ENCODE measurements around the gene SERP2. TPM values are rescaled to one million over a fixed set of nuclear protein-coding genes. Genes with fewer than 3 reads are reported as not detected.

Gene SERP2
- total RNA-seq, 4 donors from 2014 or later = 5.8 to 9.5 (median 7.4) TPM

DNA sequence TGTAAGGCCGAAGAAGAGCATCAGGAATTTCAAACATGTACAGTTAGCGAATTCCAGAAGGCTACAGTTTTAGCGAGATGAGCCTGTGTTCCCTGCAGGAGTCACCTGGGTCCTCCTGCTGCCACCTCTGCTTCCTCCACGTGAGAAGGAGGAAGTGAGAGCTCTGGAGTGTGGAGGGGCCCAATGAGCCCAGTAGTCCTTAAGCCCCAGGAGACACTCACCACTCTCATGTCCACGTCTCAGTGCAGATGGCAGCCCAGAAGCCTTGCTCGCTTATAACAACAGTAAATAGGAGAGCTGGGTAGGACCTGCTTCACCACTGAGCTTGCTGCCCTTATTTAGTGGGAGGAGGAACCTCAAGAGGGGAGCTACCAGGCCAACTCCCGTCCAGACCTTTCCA lies 44.3 kb downstream of the SERP2 start:
- Histone ChIP-seq H3K9me3 (no peaks in the 10 kb centered on the region), H3K27ac (replicated peaks in 1 of 4) (no peak overlapping the region), H3K4me3 (no peak overlapping the region), H3K36me3 (no peaks in the 10 kb centered on the region), H3K27me3 (no peaks in the 10 kb centered on the region), H3K4me1 (peaks cover 0 to 3% (median 0%) of the 10 kb centered on the region in 4 donors)
- no peak for DNase-seq (ENCODE audit: extremely low spot score)
- 81% methylated on average over 7 of the region's 7 CpGs for whole genome bisulfite sequencing
- intact Hi-C loops (cut with DNase I) = no loop called here
- no peak for TF ChIP-seq POLR2A (IDR thresholded peaks at IDR 0.05; ENCODE audit: low read depth)
- TF ChIP-seq CTCF (IDR thresholded peaks at IDR 0.05) = no peak
- no peak for TF ChIP-seq POLR2AphosphoS5 (IDR thresholded peaks at IDR 0.05)
- TF ChIP-seq EP300 (IDR thresholded peaks at IDR 0.05) = no peak

DNA sequence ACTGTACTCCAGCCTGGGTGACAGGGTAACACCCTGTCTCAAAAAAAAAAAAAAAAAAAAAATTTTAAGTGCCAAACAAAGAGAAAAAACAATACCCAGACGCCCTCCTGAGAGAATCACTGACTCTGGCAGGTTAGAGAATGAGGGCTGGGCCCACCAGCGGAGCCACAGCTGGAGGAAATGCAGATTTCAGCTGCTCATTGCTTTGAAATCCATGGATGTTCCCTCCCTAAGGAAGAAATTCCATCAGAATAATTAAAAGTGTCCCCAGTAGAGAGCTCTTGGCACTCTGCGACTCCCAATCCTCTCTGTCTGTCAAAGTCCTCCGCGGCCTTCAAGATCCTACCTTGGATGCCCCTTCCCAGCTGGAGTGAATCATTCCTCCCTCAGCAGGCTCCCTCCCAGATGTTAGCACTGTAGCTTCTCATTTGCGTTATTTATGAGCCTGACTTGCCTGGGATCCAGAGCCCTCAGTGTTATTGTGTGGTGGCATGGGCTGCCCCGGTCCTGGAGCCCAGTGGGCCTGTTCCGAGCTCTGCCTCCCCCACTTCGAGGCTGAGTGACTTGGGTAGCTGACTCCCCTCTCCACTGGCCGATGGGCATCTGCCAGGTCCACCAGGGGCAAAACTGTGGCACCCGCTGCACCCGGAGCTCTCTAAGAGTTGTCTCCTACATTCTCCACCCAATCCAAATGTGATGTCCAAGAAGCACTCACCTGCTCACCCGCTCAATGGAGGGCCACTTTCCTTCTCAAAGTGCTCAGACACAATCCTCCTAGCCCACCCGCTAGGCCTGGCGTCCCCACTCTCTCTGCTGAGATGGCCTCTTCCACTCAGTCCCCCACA lies 47.0 kb downstream of the SERP2 start:
- Histone ChIP-seq H3K27me3 (no peaks in the 10 kb centered on the region), H3K9me3 (no peaks in the 10 kb centered on the region), H3K27ac (replicated peaks in 1 of 4) (no peak overlapping the region), H3K36me3 (no peaks in the 10 kb centered on the region), H3K4me3 (no peak overlapping the region), H3K4me1 (peaks cover 0 to 5% (median 1%) of the 10 kb centered on the region in 4 donors)
- intact Hi-C loops (cut with DNase I) = no loop called here
- TF ChIP-seq CTCF (IDR thresholded peaks at IDR 0.05) (no peak), POLR2AphosphoS5 (IDR thresholded peaks at IDR 0.05) (no peak), EP300 (IDR thresholded peaks at IDR 0.05) (no peak), POLR2A (IDR thresholded peaks at IDR 0.05; ENCODE audit: low read depth) (no peak)
- WGBS = 89% methylated on average over 13 of the region's 15 CpGs
- no peak for DNase-seq (ENCODE audit: extremely low spot score)

GRCh38 chr13:44421853-44422525 lies 48.4 kb downstream of the SERP2 start:
- H3K4me3 ChIP-seq = no peak overlapping the region
- intact Hi-C loops (cut with DNase I) = no loop called here
- TF ChIP-seq POLR2AphosphoS5 (IDR thresholded peaks at IDR 0.05) = no peak
- TF ChIP-seq EP300 (IDR thresholded peaks at IDR 0.05) = no peak
- TF ChIP-seq POLR2A (IDR thresholded peaks at IDR 0.05; ENCODE audit: low read depth) = no peak
- no peak for TF ChIP-seq CTCF (IDR thresholded peaks at IDR 0.05)
- peak; percentile 90 for DNase-seq (ENCODE audit: extremely low spot score)
- no peaks in the 10 kb centered on the region for H3K27me3 ChIP-seq
- H3K27ac ChIP-seq (replicated peaks in 1 of 4) = no peak overlapping the region
- H3K4me1 ChIP-seq = peaks cover 0 to 5% (median 2%) of the 10 kb centered on the region in 4 donors
- no peaks in the 10 kb centered on the region for H3K36me3 ChIP-seq
- H3K9me3 ChIP-seq = no peaks in the 10 kb centered on the region
- WGBS = 100% methylated on average over 2 of the region's 2 CpGs

- no peak overlapping the region for H3K27ac ChIP-seq (replicated peaks in 1 of 4)
- H3K9me3 ChIP-seq = no peaks in the 10 kb centered on the region
- 84% methylated on average over 14 of the region's 15 CpGs for WGBS
- peak; percentile 88 for DNase-seq (ENCODE audit: extremely low spot score)
- TF ChIP-seq POLR2AphosphoS5 (IDR thresholded peaks at IDR 0.05) (no peak), CTCF (IDR thresholded peaks at IDR 0.05) (no peak), EP300 (IDR thresholded peaks at IDR 0.05) (no peak), POLR2A (IDR thresholded peaks at IDR 0.05; ENCODE audit: low read depth) (no peak)
- intact Hi-C loops (cut with DNase I) = no loop called here
- no peaks in the 10 kb centered on the region for H3K36me3 ChIP-seq
- H3K4me3 ChIP-seq = no peak overlapping the region
- H3K27me3 ChIP-seq = no peaks in the 10 kb centered on the region
- H3K4me1 ChIP-seq = peaks cover 0 to 5% (median 2%) of the 10 kb centered on the region in 4 donors
Measured at GRCh38 chr13:44422755-44423643, 49.4 kb downstream of the SERP2 start.

Measured in esophagus muscularis mucosa (tissue), 4 donors.